Heart left ventricle (tissue), 13 donors: ENCODE results near the gene TRIOBP.

Experiments
- POLR2A ChIP-seq, 2 donors: fragments of 450-650 bp; IDR thresholded peaks; one replicate each; pipeline ENCODE4 v1.6.1; 2017; ENCODE audit warnings: antibody characterized with exemption in 2 of 2, mild to moderate bottlenecking in 2 of 2, moderate library complexity in 2 of 2
- TF ChIP-seq, protein P1 (sequence below), 12 donors: fragments of 200-600 bp; sonication (generic) in 4 of 12; IDR thresholded peaks; one replicate each; pipeline versions ENCODE4 v1.5.0 to v1.8.0; 2018 to 2022; ENCODE audit warnings: antibody characterized with exemption in 12 of 12, mild to moderate bottlenecking in 5 of 12
- donor health status: ischemic (EF 13 %, LVEDD 7.1; RV severe dilation, severe dysfunction).
- donor health status: DM: no; HTN: yes; CAD: no.
- donor health status: DM: no; HTN: no; CAD: no.
- donor health status: ischemic (EF 25% LVEDD 6.9; RV normal size, moderate dysfunction).
- donor health status: ischemic (EF 25% LVEDD 5.7; RV mildly dilated, moderate dysfunction).
- donor health status: ischemic (EF 35%, LVEDD 5.7; RV mildly dilated, moderate dysfunction).
- donor health status: nonischemic (EF 11% LVEDD 7.7; RV severe dilation, severe dysfunction).
- donor health status: DM: yes; HTN: yes; CAD: no.
- donor health status: PGD.
- donor health status: ischemic (EF 29% LVEDD 5.4; RV normal size, mild dysfunction).
- donor health status: nonischemic (EF 23%, LVEDD 6.1; RV moderate dilation, normal function).

DNA sequence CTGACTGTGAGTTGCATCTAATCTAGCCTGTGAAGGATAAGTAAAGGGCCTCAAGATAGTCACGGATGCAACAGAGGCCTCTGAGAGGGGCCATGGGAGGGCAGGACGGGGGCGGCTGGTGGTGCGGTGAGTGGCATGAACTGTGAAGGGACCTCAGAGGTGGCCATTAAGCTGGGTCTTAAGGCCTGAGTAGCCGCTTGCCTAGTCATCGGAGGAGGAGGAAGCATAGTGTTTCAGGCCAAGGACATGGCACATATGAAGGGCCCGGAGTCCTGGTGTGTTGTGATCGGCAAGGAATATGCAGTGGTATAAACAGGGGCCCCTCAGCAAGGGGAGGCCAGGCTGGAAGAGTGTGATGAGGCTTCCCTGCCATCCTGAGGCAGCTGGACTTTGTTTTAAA lies 51.8 kb downstream of the TRIOBP start:
- TF ChIP-seq, protein P1, sequence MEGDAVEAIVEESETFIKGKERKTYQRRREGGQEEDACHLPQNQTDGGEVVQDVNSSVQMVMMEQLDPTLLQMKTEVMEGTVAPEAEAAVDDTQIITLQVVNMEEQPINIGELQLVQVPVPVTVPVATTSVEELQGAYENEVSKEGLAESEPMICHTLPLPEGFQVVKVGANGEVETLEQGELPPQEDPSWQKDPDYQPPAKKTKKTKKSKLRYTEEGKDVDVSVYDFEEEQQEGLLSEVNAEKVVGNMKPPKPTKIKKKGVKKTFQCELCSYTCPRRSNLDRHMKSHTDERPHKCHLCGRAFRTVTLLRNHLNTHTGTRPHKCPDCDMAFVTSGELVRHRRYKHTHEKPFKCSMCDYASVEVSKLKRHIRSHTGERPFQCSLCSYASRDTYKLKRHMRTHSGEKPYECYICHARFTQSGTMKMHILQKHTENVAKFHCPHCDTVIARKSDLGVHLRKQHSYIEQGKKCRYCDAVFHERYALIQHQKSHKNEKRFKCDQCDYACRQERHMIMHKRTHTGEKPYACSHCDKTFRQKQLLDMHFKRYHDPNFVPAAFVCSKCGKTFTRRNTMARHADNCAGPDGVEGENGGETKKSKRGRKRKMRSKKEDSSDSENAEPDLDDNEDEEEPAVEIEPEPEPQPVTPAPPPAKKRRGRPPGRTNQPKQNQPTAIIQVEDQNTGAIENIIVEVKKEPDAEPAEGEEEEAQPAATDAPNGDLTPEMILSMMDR (IDR thresholded peaks at IDR 0.05): no peak
- no peak for TF ChIP-seq POLR2A (IDR thresholded peaks at IDR 0.05)
